GM12878 (cell line): ENCODE data around the gene PNMA1. TPM values are rescaled to one million over a fixed set of nuclear protein-coding genes. Genes with fewer than 3 reads are reported as not detected.
A peak's percentile ranks its signal among the peaks of the same experiment; 100 is the strongest.

Experiments
- ATAC-seq: fragments of 200-7000 bp; cut with Tn5 transposase; 3 replicates; pipeline ENCODE4 v1.9.1; 2020; ENCODE audit warnings: mild to moderate bottlenecking, moderate library complexity
- BruUV-seq: library from RNA; stranded (reverse); fragments of 400-500 nt; replicated peaks from 2 replicates; lab custom pipeline; 2021; lab: Mats Ljungman, UMichigan
- CTCF ChIA-PET: fragments of 300-600 bp; sonication (Branson Sonifier 250); formaldehyde crosslinking; extraction: SDS; loops from one replicate; lab custom pipeline; 2021; ENCODE audit warnings: inconsistent platforms; lab: Yijun Ruan, JAX
- POLR2A ChIA-PET: fragments of 350-600 bp; formaldehyde crosslinking; extraction: SDS; loops from one replicate; lab custom pipeline; 2021; ENCODE audit warnings: inconsistent platforms; lab: Charles Lee
- RAD21 ChIA-PET: fragments of 300-600 bp; sonication (Branson Sonifier 250); formaldehyde crosslinking; loops from one replicate; lab custom pipeline; 2023; ENCODE audit warnings: antibody characterized with exemption; ENCODE audit not compliant: unreplicated experiment; lab: Charles Lee
- SMC1A ChIA-PET: fragments of 300-600 bp; sonication (Branson Sonifier 250); formaldehyde crosslinking; loops from one replicate; lab custom pipeline; 2023; ENCODE audit not compliant: unreplicated experiment, uncharacterized antibody; lab: Charles Lee
- DNase-seq: peaks from one replicate; pipeline ENCODE4 v3.0.0-alpha.2; 2011; ENCODE audit warnings: low read depth, low spot score
- FAIRE-seq: peaks from 3 replicates; lab custom pipeline; 2011; peaks lifted over from hg19 to GRCh38; lab: Jason Lieb, UNC
- H2AFZ ChIP-seq: 2 replicates; pipeline ENCODE4 v1.6.0; 2011; ENCODE audit warnings: low read depth, low read length, control low read depth; ENCODE audit not compliant: control insufficient read depth
- H3K27ac ChIP-seq: 2 replicates; pipeline ENCODE4 v1.5.1; 2011; ENCODE audit warnings: control low read depth; ENCODE audit not compliant: control insufficient read depth, insufficient read depth
- H3K27me3 ChIP-seq, 2 experiments: replicated peaks in 1 of 2; 2 replicates each; pipeline versions ENCODE4 v1.6.0 to v1.6.1; 2011; ENCODE audit warnings: low read length in 1 of 2; ENCODE audit not compliant: control insufficient read depth in 2 of 2, insufficient read depth in 2 of 2
- H3K36me3 ChIP-seq, 2 experiments: 2 replicates each; pipeline ENCODE4 v1.5.1; 2011; ENCODE audit warnings: low read length in 1 of 2; ENCODE audit not compliant: control insufficient read depth in 2 of 2, insufficient read depth in 2 of 2
- H3K4me1 ChIP-seq: 2 replicates; pipeline ENCODE4 v1.6.1; 2011; ENCODE audit warnings: mild to moderate bottlenecking, low read length, moderate library complexity, mixed read lengths; ENCODE audit not compliant: control insufficient read depth, insufficient read depth
- H3K4me2 ChIP-seq: 2 replicates; pipeline ENCODE4 v1.6.0; 2011; ENCODE audit warnings: control low read depth; ENCODE audit not compliant: control insufficient read depth, insufficient read depth
- H3K4me3 ChIP-seq: fragments of 200-600 bp; sonication (generic); 2 replicates; pipeline ENCODE4 v1.5.1; 2016
- H3K79me2 ChIP-seq: 2 replicates; pipeline ENCODE4 v1.6.0; 2011; ENCODE audit warnings: low read length; ENCODE audit not compliant: control insufficient read depth, insufficient read depth
- H3K9ac ChIP-seq: 2 replicates; pipeline ENCODE4 v1.8.0; 2011; ENCODE audit warnings: low read length, control low read depth, mixed read lengths; ENCODE audit not compliant: control insufficient read depth, insufficient read depth
- H3K9me3 ChIP-seq: replicated peaks from 3 replicates; pipeline ENCODE4 v1.5.1; 2011; ENCODE audit warnings: mild to moderate bottlenecking, low read length; ENCODE audit not compliant: control insufficient read depth, insufficient read depth
- H4K20me1 ChIP-seq: 2 replicates; pipeline ENCODE4 v1.6.0; 2011; ENCODE audit not compliant: control insufficient read depth, insufficient read depth
- EED ChIP-seq: sonication (generic); IDR thresholded peaks from 2 replicates; pipeline ENCODE4 v1.6.1; 2016; ENCODE audit warnings: antibody characterized with exemption, low read depth
- PKNOX1 ChIP-seq: fragments of 450-650 bp; IDR thresholded peaks from 2 replicates; pipeline ENCODE4 v1.6.1; 2016; ENCODE audit warnings: mild to moderate bottlenecking
- POLR2A ChIP-seq: IDR thresholded peaks from 2 replicates; pipeline ENCODE4 v1.6.1; 2011; ENCODE audit warnings: low read depth, mild to moderate bottlenecking, low read length
- TCF12 ChIP-seq: IDR thresholded peaks from 2 replicates; pipeline ENCODE4 v1.6.1; 2011; ENCODE audit warnings: low read depth, mild to moderate bottlenecking, low read length
- ZNF384 ChIP-seq: IDR thresholded peaks from 2 replicates; pipeline ENCODE4 v1.6.1; 2012; ENCODE audit warnings: low read depth, mild to moderate bottlenecking, low read length, improper control_type of control experiment, borderline replicate concordance
- WGBS: methylation state at CpG from one replicate; pipeline ENCODE4 v1.1.6; 2016; ENCODE audit warnings: low lambda C conversion rate; ENCODE audit not compliant: insufficient replicate concordance, insufficient coverage; ENCODE audit errors: missing lambda C conversion rate; 5-methylcytosine and 5-hydroxymethylcytosine counted together
- in situ Hi-C: fragments of 300-500 bp; cut with MboI; formaldehyde crosslinking; loops from 9 replicates; pipeline ENCODE4 v1.14.3; 2018; ENCODE audit warnings: mixed read lengths
- intact Hi-C: fragments of 100-400 bp; cut with micrococcal nuclease; formaldehyde crosslinking; loops from one replicate; pipeline ENCODE4 v1.14.2; 2022; ENCODE audit not compliant: unreplicated experiment
- polyA plus RNA-seq, 11 experiments: library from polyadenylated mRNA; depleted of rRNA in 4 of 11; unstranded in 6 of 11; stranded (reverse) in 5 of 11; fragments of >200 nt; fragmentation: Nextera tagmentation in 4 of 11; fragmentation: Illumina TruSeq in 1 of 11; extraction: Ambion mirVana in 4 of 11; extraction: Trizol in 1 of 11; gene quantifications; 1 replicate in 1 of 11; 2 replicates in 10 of 11; pipeline versions ENCODE4 v1.2.1 to v1.2.3, GENCODE V29; 2011 to 2016; ENCODE audit warnings: inconsistent platforms in 2 of 11, missing spikeins in 2 of 11, low read depth in 1 of 11
- total RNA-seq, 4 experiments: library from RNA; depleted of rRNA in 3 of 4; stranded (reverse); fragments of >200 nt in 3 of 4; fragmentation: Illumina TruSeq in 1 of 4; extraction: Trizol in 1 of 4; gene quantifications; 2 replicates each; pipeline versions ENCODE4 v1.2.1 to v1.2.3, GENCODE V29; 2013 to 2021

Gene PNMA1
- total and polyA plus RNA-seq, 10 of the 15 experiments (the other 5 are each of a cell fraction or from before 2014, with no cell fraction given): 1.8 to 39.3 (median 11.1) TPM

- no peak for FAIRE-seq
- ATAC-seq: no peak
- no peak overlapping the region for H3K9ac ChIP-seq
- H3K36me3 ChIP-seq: peaks cover 69 to 86% of the 10 kb centered on the region in 2 experiments
- peaks cover 5% of the 10 kb centered on the region for H3K79me2 ChIP-seq
- H2AFZ ChIP-seq: no peak overlapping the region
- DNase-seq: no peak
- POLR2A ChIA-PET: interaction anchor here (1.4 kb wide), 1 partner anchor 24 kb away, joined by 3 read pairs; no protein-coding TSS in a partner anchor
- no peak overlapping the region for H3K27ac ChIP-seq
- 94% methylated on average over 8 of the region's 8 CpGs for WGBS
- BruUV-seq: no TSS peak
- TF ChIP-seq POLR2A: 0 out of 2 replicates have a peak, but pooled peaks have one; percentile 13
- no peak for TF ChIP-seq TCF12
- TF ChIP-seq, all 136 proteins: peak for 1
- no peaks in the 10 kb centered on the region for H3K27me3 ChIP-seq
- in situ Hi-C loops (loop anchor here (25.0 kb wide), 1 partner anchor 312 kb away; no protein-coding TSS in a partner anchor), intact Hi-C loops (loop anchor here (5.0 kb wide), 2 partner anchors 162 to 312 kb away; partner anchors contain the start of gene ZNF410)
- no peaks in the 10 kb centered on the region for H3K9me3 ChIP-seq
- H3K4me3 ChIP-seq: no peak overlapping the region
- H3K4me1 ChIP-seq: no peaks in the 10 kb centered on the region
- RAD21 ChIA-PET: no interaction called here
- SMC1A ChIA-PET: interaction anchor here (0.5 kb wide), 1 partner anchor 144 kb away, joined by 4 read pairs; no protein-coding TSS in a partner anchor
- CTCF ChIA-PET: interaction anchor here (0.8 kb wide), 1 partner anchor 19 kb away, joined by 3 read pairs; no protein-coding TSS in a partner anchor
- no peak overlapping the region for H3K4me2 ChIP-seq
- peaks cover 6% of the 10 kb centered on the region for H4K20me1 ChIP-seq
Measured at GRCh38 chr14:73725116-73726024, 11.2 kb upstream of the PNMA1 start.

GRCh38 chr14:73724696-73725095 lies 10.5 kb upstream of the PNMA1 start:
- Histone ChIP-seq H3K4me2 (no peak overlapping the region), H3K4me1 (no peaks in the 10 kb centered on the region), H3K27ac (no peak overlapping the region), H3K79me2 (peaks cover 5% of the 10 kb centered on the region), H3K27me3 (no peaks in the 10 kb centered on the region), H3K9ac (no peak overlapping the region), H3K4me3 (no peak overlapping the region), H3K36me3 (peaks cover 70 to 88% of the 10 kb centered on the region in 2 experiments), H3K9me3 (no peaks in the 10 kb centered on the region), H4K20me1 (peaks cover 6% of the 10 kb centered on the region), H2AFZ (no peak overlapping the region)
- BruUV-seq: no TSS peak
- DNase-seq (no peak), ATAC-seq (no peak), FAIRE-seq (no peak)
- in situ Hi-C loops: loop anchor here (25.0 kb wide), 1 partner anchor 313 kb away; no protein-coding TSS in a partner anchor
- TF ChIP-seq EED: no peak
- TF ChIP-seq PKNOX1: no peak
- no peak for TF ChIP-seq ZNF384
- CTCF ChIA-PET: interaction anchor here (0.8 kb wide), 1 partner anchor 20 kb away, joined by 3 read pairs; no protein-coding TSS in a partner anchor
- intact Hi-C loops: loop anchor here (5.0 kb wide), 2 partner anchors 163 to 313 kb away; partner anchors contain the start of gene ZNF410
- RAD21 ChIA-PET: interaction anchor here (1.1 to 2.0 kb wide), 2 partner anchors 8 to 17 kb away, joined by 3 to 4 read pairs; no protein-coding TSS in a partner anchor
- SMC1A ChIA-PET: interaction anchor here (0.5 to 1.8 kb wide), 2 partner anchors 98 to 145 kb away, joined by 4 to 8 read pairs; no protein-coding TSS in a partner anchor
- WGBS: 100% methylated on average over 2 of the region's 2 CpGs
- POLR2A ChIA-PET: interaction anchor here (1.4 kb wide), 1 partner anchor 25 kb away, joined by 3 read pairs; no protein-coding TSS in a partner anchor
